Liver (tissue), 9 donors: ENCODE measurements around the gene ADH7. TPM values are rescaled to one million over a fixed set of nuclear protein-coding genes. Genes with fewer than 3 reads are reported as not detected.

ENCODE experiments used
- DNase-seq: peaks from one replicate; pipeline ENCODE4 v3.0.0-alpha.2; 2017; ENCODE audit warnings: low spot score
- H3K27ac ChIP-seq, 2 donors: one replicate each; pipeline ENCODE4 v1.7.0; 2013; ENCODE audit warnings: inconsistent platforms in 2 of 2, low read length in 2 of 2, control low read depth in 1 of 2, low read depth in 1 of 2, mild to moderate bottlenecking in 1 of 2
- H3K27me3 ChIP-seq, 4 donors: one replicate each; pipeline versions ENCODE4 v1.6.1 to v1.7.0; 2013; ENCODE audit warnings: low read length in 3 of 4, inconsistent platforms in 1 of 4, mild to moderate bottlenecking in 1 of 4, moderate library complexity in 1 of 4; ENCODE audit not compliant: control insufficient read depth in 4 of 4, insufficient read depth in 4 of 4
- H3K36me3 ChIP-seq, 4 donors: one replicate each; pipeline versions ENCODE4 v1.6.1 to v1.7.0; 2013; ENCODE audit warnings: low read length in 3 of 4, mild to moderate bottlenecking in 3 of 4, low read depth in 1 of 4, moderate library complexity in 1 of 4; ENCODE audit not compliant: control insufficient read depth in 4 of 4, insufficient read depth in 3 of 4
- H3K4me1 ChIP-seq, 4 donors: one replicate each; pipeline versions ENCODE4 v1.6.1 to v1.7.0; 2013; ENCODE audit warnings: low read length in 3 of 4, mild to moderate bottlenecking in 3 of 4, moderate library complexity in 1 of 4; ENCODE audit not compliant: control insufficient read depth in 4 of 4, insufficient read depth in 4 of 4
- H3K4me3 ChIP-seq, 3 donors: one replicate each; pipeline versions ENCODE4 v1.6.1 to v1.7.0; 2013; ENCODE audit warnings: low read length in 3 of 3, control low read depth in 1 of 3, low read depth in 1 of 3, mild to moderate bottlenecking in 1 of 3
- H3K9ac ChIP-seq, 2 donors: one replicate each; pipeline ENCODE4 v1.7.0; 2013; ENCODE audit warnings: low read length in 2 of 2, mild to moderate bottlenecking in 2 of 2, moderate library complexity in 2 of 2, control low read depth in 1 of 2, low read depth in 1 of 2
- H3K9me3 ChIP-seq, 4 donors: one replicate each; pipeline versions ENCODE4 v1.6.1 to v1.7.0; 2013; ENCODE audit warnings: low read length in 3 of 4; ENCODE audit not compliant: control insufficient read depth in 4 of 4
- EGR1 ChIP-seq, 2 donors: IDR thresholded peaks; 2 replicates each; pipeline ENCODE4 v1.6.1; 2016 to 2018; ENCODE audit warnings: antibody characterized with exemption in 2 of 2, low read depth in 2 of 2
- FOXA1 ChIP-seq: IDR thresholded peaks from 2 replicates; pipeline ENCODE4 v1.6.1; 2016; ENCODE audit warnings: antibody characterized with exemption
- FOXA2 ChIP-seq: IDR thresholded peaks from 2 replicates; pipeline ENCODE4 v1.6.1; 2016; ENCODE audit warnings: antibody characterized with exemption
- GABPA ChIP-seq, 2 donors: IDR thresholded peaks in 1 of 2; conservative IDR thresholded peaks in 1 of 2; 2 replicates each; pipeline ENCODE4 v1.6.1; 2016; ENCODE audit warnings: antibody characterized with exemption in 2 of 2, mild to moderate bottlenecking in 1 of 2, moderate library complexity in 1 of 2
- HNF4A ChIP-seq, 2 donors: conservative IDR thresholded peaks; 2 replicates each; pipeline ENCODE4 v1.6.1; 2016; ENCODE audit warnings: antibody characterized with exemption in 2 of 2, mild to moderate bottlenecking in 2 of 2
- HNF4G ChIP-seq: IDR thresholded peaks from 2 replicates; pipeline ENCODE4 v1.6.1; 2016; ENCODE audit warnings: antibody characterized with exemption
- JUND ChIP-seq, 2 donors: IDR thresholded peaks; 2 replicates each; pipeline ENCODE4 v1.6.1; 2016; ENCODE audit warnings: antibody characterized with exemption in 2 of 2
- NR2F2 ChIP-seq: IDR thresholded peaks from 2 replicates; pipeline ENCODE4 v1.6.1; 2016; ENCODE audit warnings: antibody characterized with exemption
- RAD21 ChIP-seq, 2 donors: IDR thresholded peaks; 2 replicates each; pipeline ENCODE4 v1.6.1; 2016; ENCODE audit warnings: antibody characterized with exemption in 2 of 2, mild to moderate bottlenecking in 2 of 2
- RXRA ChIP-seq, 2 donors: IDR thresholded peaks; 2 replicates each; pipeline ENCODE4 v1.6.1; 2017 to 2018; ENCODE audit warnings: antibody characterized with exemption in 2 of 2, mild to moderate bottlenecking in 1 of 2
- TAF1 ChIP-seq: conservative IDR thresholded peaks from 2 replicates; pipeline ENCODE4 v1.6.1; 2016; ENCODE audit warnings: antibody characterized with exemption, mild to moderate bottlenecking
- YY1 ChIP-seq: IDR thresholded peaks from 2 replicates; pipeline ENCODE4 v1.6.1; 2016; ENCODE audit warnings: antibody characterized with exemption, mild to moderate bottlenecking
- WGBS: extraction: QIAGEN DNeasy Blood & Tissue Kit; methylation state at CpG from one replicate; pipeline ENCODE4 v1.1.7; 2013; 5-methylcytosine and 5-hydroxymethylcytosine counted together
- polyA plus RNA-seq, 2 donors: library from polyadenylated mRNA; stranded (reverse) in 1 of 2; unstranded in 1 of 2; fragments of 200-250 nt in 1 of 2; fragments of >200 nt in 1 of 2; fragmentation: Nextera tagmentation in 1 of 2; extraction: Ambion mirVana in 1 of 2; gene quantifications; one replicate each; pipeline versions ENCODE4 v1.2.1 to v1.2.3, GENCODE V29; 2013 to 2015
- total RNA-seq, 2 donors: library from RNA; depleted of rRNA; stranded (reverse); fragments of >200 nt; gene quantifications; one replicate each; pipeline ENCODE4 v1.2.3, GENCODE V29; 2014
- TF ChIP-seq, protein P1 (sequence below): IDR thresholded peaks from 2 replicates; pipeline ENCODE4 v1.6.1; 2016; ENCODE audit warnings: antibody characterized with exemption
- TF ChIP-seq, protein P2 (sequence below): IDR thresholded peaks from 2 replicates; pipeline ENCODE4 v1.6.1; 2016; ENCODE audit warnings: antibody characterized with exemption
- TF ChIP-seq, protein P3 (sequence below): fragments of 150-350 bp; IDR thresholded peaks from 2 replicates; pipeline ENCODE4 v1.5.1; 2017; ENCODE audit warnings: improper control_type of control experiment, low read depth, low read length; ENCODE audit not compliant: missing input control
- TF ChIP-seq, protein P4 (sequence below): IDR thresholded peaks from 2 replicates; pipeline ENCODE4 v1.6.1; 2016; ENCODE audit warnings: antibody characterized with exemption
- TF ChIP-seq, protein P5 (sequence below): IDR thresholded peaks from 2 replicates; pipeline ENCODE4 v1.6.1; 2016; ENCODE audit warnings: antibody characterized with exemption, mild to moderate bottlenecking
- donor health status: healthy.
- donor health status: healthy.
- donor health status: healthy.
- donor health status: healthy.
- donor health status: healthy.

Gene ADH7
- total and polyA plus RNA-seq, 4 donors: under 0.01 TPM; not detected in 3

DNA sequence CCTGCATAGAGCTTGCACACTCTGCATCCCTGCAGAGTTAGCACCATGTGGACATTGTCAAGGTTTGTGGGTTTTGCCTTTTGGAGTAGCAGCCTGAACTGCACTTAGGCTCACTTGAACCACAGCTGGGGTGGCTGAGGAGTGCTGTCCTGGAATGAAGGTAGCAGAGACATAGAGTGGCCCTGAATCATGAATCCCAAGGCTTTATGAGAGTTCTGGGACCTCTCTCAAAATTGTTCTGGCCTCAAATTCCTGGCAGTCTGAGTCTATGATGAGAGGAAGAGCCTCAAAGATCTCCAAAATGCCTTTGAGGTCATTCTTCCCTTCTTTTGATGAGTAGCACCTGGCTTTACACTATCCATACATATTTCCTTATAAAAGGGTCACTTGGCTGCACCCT, 45.5 kb downstream of the ADH7 start:
- Histone ChIP-seq H3K27me3 (no peaks in the 10 kb centered on the region), H3K36me3 (no peaks in the 10 kb centered on the region), H3K9me3 (peaks cover 0 to 5% (median 3%) of the 10 kb centered on the region in 4 donors), H3K4me1 (peaks cover 0 to 8% (median 0%) of the 10 kb centered on the region in 4 donors), H3K4me3 (no peak overlapping the region), H3K27ac (peak overlapping the region in 1 of 2 donors; percentile 6), H3K9ac (no peak overlapping the region)
- no peak for DNase-seq
- TF ChIP-seq FOXA2: no peak
- TF ChIP-seq, protein P1, sequence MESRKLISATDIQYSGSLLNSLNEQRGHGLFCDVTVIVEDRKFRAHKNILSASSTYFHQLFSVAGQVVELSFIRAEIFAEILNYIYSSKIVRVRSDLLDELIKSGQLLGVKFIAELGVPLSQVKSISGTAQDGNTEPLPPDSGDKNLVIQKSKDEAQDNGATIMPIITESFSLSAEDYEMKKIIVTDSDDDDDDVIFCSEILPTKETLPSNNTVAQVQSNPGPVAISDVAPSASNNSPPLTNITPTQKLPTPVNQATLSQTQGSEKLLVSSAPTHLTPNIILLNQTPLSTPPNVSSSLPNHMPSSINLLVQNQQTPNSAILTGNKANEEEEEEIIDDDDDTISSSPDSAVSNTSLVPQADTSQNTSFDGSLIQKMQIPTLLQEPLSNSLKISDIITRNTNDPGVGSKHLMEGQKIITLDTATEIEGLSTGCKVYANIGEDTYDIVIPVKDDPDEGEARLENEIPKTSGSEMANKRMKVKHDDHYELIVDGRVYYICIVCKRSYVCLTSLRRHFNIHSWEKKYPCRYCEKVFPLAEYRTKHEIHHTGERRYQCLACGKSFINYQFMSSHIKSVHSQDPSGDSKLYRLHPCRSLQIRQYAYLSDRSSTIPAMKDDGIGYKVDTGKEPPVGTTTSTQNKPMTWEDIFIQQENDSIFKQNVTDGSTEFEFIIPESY: no peak
- TF ChIP-seq, protein P2, sequence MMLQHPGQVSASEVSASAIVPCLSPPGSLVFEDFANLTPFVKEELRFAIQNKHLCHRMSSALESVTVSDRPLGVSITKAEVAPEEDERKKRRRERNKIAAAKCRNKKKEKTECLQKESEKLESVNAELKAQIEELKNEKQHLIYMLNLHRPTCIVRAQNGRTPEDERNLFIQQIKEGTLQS: no peak
- no peak for TF ChIP-seq RXRA (IDR thresholded peaks at IDR 0.05)
- TF ChIP-seq, protein P3, sequence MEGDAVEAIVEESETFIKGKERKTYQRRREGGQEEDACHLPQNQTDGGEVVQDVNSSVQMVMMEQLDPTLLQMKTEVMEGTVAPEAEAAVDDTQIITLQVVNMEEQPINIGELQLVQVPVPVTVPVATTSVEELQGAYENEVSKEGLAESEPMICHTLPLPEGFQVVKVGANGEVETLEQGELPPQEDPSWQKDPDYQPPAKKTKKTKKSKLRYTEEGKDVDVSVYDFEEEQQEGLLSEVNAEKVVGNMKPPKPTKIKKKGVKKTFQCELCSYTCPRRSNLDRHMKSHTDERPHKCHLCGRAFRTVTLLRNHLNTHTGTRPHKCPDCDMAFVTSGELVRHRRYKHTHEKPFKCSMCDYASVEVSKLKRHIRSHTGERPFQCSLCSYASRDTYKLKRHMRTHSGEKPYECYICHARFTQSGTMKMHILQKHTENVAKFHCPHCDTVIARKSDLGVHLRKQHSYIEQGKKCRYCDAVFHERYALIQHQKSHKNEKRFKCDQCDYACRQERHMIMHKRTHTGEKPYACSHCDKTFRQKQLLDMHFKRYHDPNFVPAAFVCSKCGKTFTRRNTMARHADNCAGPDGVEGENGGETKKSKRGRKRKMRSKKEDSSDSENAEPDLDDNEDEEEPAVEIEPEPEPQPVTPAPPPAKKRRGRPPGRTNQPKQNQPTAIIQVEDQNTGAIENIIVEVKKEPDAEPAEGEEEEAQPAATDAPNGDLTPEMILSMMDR: no peak
- no peak for TF ChIP-seq HNF4A (conservative IDR thresholded peaks at IDR 0.05)
- no peak for TF ChIP-seq RAD21 (IDR thresholded peaks at IDR 0.05)
- TF ChIP-seq GABPA (IDR thresholded peaks at IDR 0.05 in 1 of 2, conservative IDR thresholded peaks at IDR 0.05 in 1 of 2): no peak
- no peak for TF ChIP-seq HNF4G
- no peak for TF ChIP-seq JUND (IDR thresholded peaks at IDR 0.05)
- TF ChIP-seq NR2F2: no peak
- TF ChIP-seq EGR1 (IDR thresholded peaks at IDR 0.05; ENCODE audit: low read depth in 2 of 2): no peak
- TF ChIP-seq FOXA1: no peak
- TF ChIP-seq, protein P4, sequence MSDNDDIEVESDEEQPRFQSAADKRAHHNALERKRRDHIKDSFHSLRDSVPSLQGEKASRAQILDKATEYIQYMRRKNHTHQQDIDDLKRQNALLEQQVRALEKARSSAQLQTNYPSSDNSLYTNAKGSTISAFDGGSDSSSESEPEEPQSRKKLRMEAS: no peak
- TF ChIP-seq YY1: no peak

DNA sequence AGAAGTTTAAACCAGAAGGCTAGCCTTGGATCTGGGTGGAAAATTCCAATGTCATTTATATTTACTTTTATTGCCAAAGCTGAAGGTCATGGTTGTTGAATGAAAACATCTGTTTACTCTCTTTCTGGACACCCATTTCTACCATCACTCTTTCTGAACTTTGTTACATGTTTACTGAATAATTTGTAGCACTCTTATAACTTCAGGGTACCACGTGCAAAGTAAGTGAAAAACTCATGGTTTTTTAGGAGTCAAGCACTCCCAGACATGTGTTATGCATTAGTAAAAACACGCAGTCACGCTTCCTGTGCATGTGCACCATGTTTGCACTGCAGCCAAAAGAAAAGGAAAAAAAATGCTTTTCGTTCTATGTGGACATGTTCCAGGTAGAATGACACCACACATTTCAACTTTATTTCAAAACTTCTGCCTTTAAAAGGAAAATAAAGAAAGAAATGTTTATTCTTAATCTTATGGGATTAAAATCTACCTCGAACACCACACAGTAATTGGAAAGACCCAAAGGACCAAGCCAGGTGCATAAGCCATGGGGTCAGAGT, 51.2 kb downstream of the ADH7 start:
- 22% methylated on average over 5 of the region's 5 CpGs for WGBS
- Histone ChIP-seq H3K4me1 (peaks cover 0 to 34% (median 6%) of the 10 kb centered on the region in 4 donors), H3K27me3 (no peaks in the 10 kb centered on the region), H3K9ac (peak overlapping the region in 1 of 2 donors; percentile 57), H3K9me3 (no peaks in the 10 kb centered on the region), H3K27ac (peak overlapping the region; percentile 96), H3K4me3 (no peak overlapping the region), H3K36me3 (no peaks in the 10 kb centered on the region)
- no peak for DNase-seq
- TF ChIP-seq RAD21 (IDR thresholded peaks at IDR 0.05): peak; percentile 42 to 56
- TF ChIP-seq TAF1: peak; percentile 17
- TF ChIP-seq HNF4G: peak; percentile 51
- TF ChIP-seq, protein P3: no peak
- TF ChIP-seq EGR1 (IDR thresholded peaks at IDR 0.05; ENCODE audit: low read depth in 2 of 2): peak in 1 of 2 donors; percentile 82
- peak; percentile 79 to 87 for TF ChIP-seq HNF4A (conservative IDR thresholded peaks at IDR 0.05)
- TF ChIP-seq, protein P5, sequence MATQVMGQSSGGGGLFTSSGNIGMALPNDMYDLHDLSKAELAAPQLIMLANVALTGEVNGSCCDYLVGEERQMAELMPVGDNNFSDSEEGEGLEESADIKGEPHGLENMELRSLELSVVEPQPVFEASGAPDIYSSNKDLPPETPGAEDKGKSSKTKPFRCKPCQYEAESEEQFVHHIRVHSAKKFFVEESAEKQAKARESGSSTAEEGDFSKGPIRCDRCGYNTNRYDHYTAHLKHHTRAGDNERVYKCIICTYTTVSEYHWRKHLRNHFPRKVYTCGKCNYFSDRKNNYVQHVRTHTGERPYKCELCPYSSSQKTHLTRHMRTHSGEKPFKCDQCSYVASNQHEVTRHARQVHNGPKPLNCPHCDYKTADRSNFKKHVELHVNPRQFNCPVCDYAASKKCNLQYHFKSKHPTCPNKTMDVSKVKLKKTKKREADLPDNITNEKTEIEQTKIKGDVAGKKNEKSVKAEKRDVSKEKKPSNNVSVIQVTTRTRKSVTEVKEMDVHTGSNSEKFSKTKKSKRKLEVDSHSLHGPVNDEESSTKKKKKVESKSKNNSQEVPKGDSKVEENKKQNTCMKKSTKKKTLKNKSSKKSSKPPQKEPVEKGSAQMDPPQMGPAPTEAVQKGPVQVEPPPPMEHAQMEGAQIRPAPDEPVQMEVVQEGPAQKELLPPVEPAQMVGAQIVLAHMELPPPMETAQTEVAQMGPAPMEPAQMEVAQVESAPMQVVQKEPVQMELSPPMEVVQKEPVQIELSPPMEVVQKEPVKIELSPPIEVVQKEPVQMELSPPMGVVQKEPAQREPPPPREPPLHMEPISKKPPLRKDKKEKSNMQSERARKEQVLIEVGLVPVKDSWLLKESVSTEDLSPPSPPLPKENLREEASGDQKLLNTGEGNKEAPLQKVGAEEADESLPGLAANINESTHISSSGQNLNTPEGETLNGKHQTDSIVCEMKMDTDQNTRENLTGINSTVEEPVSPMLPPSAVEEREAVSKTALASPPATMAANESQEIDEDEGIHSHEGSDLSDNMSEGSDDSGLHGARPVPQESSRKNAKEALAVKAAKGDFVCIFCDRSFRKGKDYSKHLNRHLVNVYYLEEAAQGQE: peak; percentile 61
- no peak for TF ChIP-seq GABPA (IDR thresholded peaks at IDR 0.05 in 1 of 2, conservative IDR thresholded peaks at IDR 0.05 in 1 of 2)
- peak; percentile 85 to 96 for TF ChIP-seq RXRA (IDR thresholded peaks at IDR 0.05)
- TF ChIP-seq, protein P4: peak; percentile 94
- peak; percentile 82 for TF ChIP-seq NR2F2
- TF ChIP-seq FOXA2: peak; percentile 97
- peak; percentile 83 for TF ChIP-seq YY1
- TF ChIP-seq, protein P1: peak; percentile 74
